ENCODE data around the gene POLE.

DNA sequence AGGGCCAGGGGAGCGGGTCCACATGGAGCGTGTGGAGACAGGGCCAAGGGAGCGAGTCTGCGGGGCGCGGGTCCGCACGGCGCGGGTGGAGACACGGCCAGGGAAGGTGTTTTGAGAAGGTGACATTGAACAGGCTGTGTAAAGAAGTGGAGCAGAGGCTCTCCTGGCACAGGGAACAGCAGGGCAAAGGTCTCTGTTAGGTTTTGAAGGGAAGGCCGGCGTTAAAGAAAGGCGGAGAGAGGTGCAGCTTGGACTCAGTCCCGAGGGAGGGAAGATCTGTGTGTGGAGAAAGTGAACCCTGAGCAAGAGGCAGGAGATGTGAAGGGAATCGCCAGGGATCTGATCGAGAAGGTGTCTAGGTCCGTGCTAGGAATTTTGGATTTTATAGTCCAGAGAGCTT, 2.1 kb upstream of the POLE start:
- TF ChIP-seq CTCF (tag by site-specific recombination; IDR thresholded peaks at IDR 0.05) (no peak), ZNF274 (IDR thresholded peaks at IDR 0.05; ENCODE audit: low read length) (no peak), ZNF274 (tag by site-specific recombination; IDR thresholded peaks at IDR 0.05; ENCODE audit: borderline replicate concordance) (no peak), ZNF302 (tag by site-specific recombination; IDR thresholded peaks at IDR 0.05; ENCODE audit: low read depth) (no peak), BCL11A (tag by site-specific recombination; IDR thresholded peaks at IDR 0.05; ENCODE audit: low read depth) (no peak), KLF7 (tag by site-specific recombination; IDR thresholded peaks at IDR 0.05; ENCODE audit: borderline replicate concordance) (no peak), TCF7L2 (IDR thresholded peaks at IDR 0.05; ENCODE audit: borderline replicate concordance, low read depth, low read length) (no peak)

Measured in HEK293 (cell line).